H1 (cell line): ENCODE data around the gene WDR45.

ENCODE experiments used
- CBX8 ChIP-seq: fragments of 300-800, 300-1000 bp; sonication (generic); IDR thresholded peaks from 2 replicates; pipeline ENCODE4 v1.7.1; 2016; ENCODE audit warnings: low read depth, low read length, borderline replicate concordance
- CTCF ChIP-seq, 3 experiments: IDR thresholded peaks; 1 replicate in 2 of 3; 2 replicates in 1 of 3; pipeline versions ENCODE4 v1.5.1 to v1.6.1; 2011; ENCODE audit warnings: low read length in 3 of 3, mild to moderate bottlenecking in 3 of 3, inconsistent platforms in 2 of 3, low read depth in 1 of 3, moderate library complexity in 1 of 3; ENCODE audit not compliant: insufficient read depth in 1 of 3; ENCODE audit errors: control extremely low read depth in 1 of 3
- EP300 ChIP-seq, 2 experiments: IDR thresholded peaks; 1 replicate in 1 of 2; 2 replicates in 1 of 2; pipeline ENCODE4 v1.6.1; 2011 to 2012; ENCODE audit warnings: low read depth in 2 of 2, low read length in 2 of 2, mild to moderate bottlenecking in 2 of 2, borderline replicate concordance in 1 of 2, inconsistent platforms in 1 of 2, moderate library complexity in 1 of 2
- POLR2A ChIP-seq, 2 experiments: IDR thresholded peaks; 1 replicate in 1 of 2; 2 replicates in 1 of 2; pipeline ENCODE4 v1.6.1; 2011; ENCODE audit warnings: low read depth in 2 of 2, low read length in 2 of 2, mild to moderate bottlenecking in 2 of 2; ENCODE audit errors: control extremely low read depth in 1 of 2
- POLR2AphosphoS5 ChIP-seq: IDR thresholded peaks from 2 replicates; pipeline ENCODE4 v1.6.1; 2011; ENCODE audit warnings: low read depth, low read length
- RAD21 ChIP-seq, 2 experiments: IDR thresholded peaks in 1 of 2; conservative IDR thresholded peaks in 1 of 2; 2 replicates each; pipeline ENCODE4 v1.6.1; 2011; ENCODE audit warnings: low read depth in 2 of 2, low read length in 2 of 2, improper control_type of control experiment in 1 of 2, inconsistent platforms in 1 of 2, mild to moderate bottlenecking in 1 of 2, moderate library complexity in 1 of 2
- SIN3A ChIP-seq, 2 experiments: IDR thresholded peaks in 1 of 2; conservative IDR thresholded peaks in 1 of 2; 2 replicates each; pipeline ENCODE4 v1.6.1; 2011 to 2012; ENCODE audit warnings: low read length in 2 of 2, improper control_type of control experiment in 1 of 2, low read depth in 1 of 2, mild to moderate bottlenecking in 1 of 2
- SRF ChIP-seq: IDR thresholded peaks from 2 replicates; pipeline ENCODE4 v1.6.1; 2011; ENCODE audit warnings: mild to moderate bottlenecking, low read depth, low read length, moderate library complexity
- SUZ12 ChIP-seq: fragments of 200-600 bp; sonication (generic); IDR thresholded peaks from 2 replicates; pipeline ENCODE4 v1.6.1; 2012; ENCODE audit warnings: mild to moderate bottlenecking, inconsistent platforms, low read length, moderate library complexity, mixed read lengths

GRCh38 chrX:49029876-49030275 is 49.8 kb downstream of the WDR45 start:
- TF ChIP-seq POLR2A (IDR thresholded peaks at IDR 0.05; ENCODE audit: control extremely low read depth in 1 of 2, low read depth in 2 of 2, low read length in 2 of 2) (no peak), CTCF (IDR thresholded peaks at IDR 0.05; ENCODE audit: control extremely low read depth in 1 of 3, insufficient read depth in 1 of 3, low read depth in 1 of 3, low read length in 3 of 3) (no peak), RAD21 (IDR thresholded peaks at IDR 0.05 in 1 of 2, conservative IDR thresholded peaks at IDR 0.05 in 1 of 2; ENCODE audit: low read depth in 2 of 2, low read length in 2 of 2) (no peak), SIN3A (conservative IDR thresholded peaks at IDR 0.05 in 1 of 2, IDR thresholded peaks at IDR 0.05 in 1 of 2; ENCODE audit: low read depth in 1 of 2, low read length in 2 of 2) (no peak), CBX8 (no peak), POLR2AphosphoS5 (no peak), SRF (no peak), EP300 (IDR thresholded peaks at IDR 0.05; ENCODE audit: borderline replicate concordance in 1 of 2, low read depth in 2 of 2, low read length in 2 of 2) (no peak), SUZ12 (no peak)
